ENCODE measurements around the gene MRFAP1. TPM values are rescaled to one million over a fixed set of nuclear protein-coding genes. Genes with fewer than 3 reads are reported as not detected.

Gene MRFAP1
- total RNA-seq, 4 donors from 2014 or later = 143 to 214 (median 163) TPM

DNA sequence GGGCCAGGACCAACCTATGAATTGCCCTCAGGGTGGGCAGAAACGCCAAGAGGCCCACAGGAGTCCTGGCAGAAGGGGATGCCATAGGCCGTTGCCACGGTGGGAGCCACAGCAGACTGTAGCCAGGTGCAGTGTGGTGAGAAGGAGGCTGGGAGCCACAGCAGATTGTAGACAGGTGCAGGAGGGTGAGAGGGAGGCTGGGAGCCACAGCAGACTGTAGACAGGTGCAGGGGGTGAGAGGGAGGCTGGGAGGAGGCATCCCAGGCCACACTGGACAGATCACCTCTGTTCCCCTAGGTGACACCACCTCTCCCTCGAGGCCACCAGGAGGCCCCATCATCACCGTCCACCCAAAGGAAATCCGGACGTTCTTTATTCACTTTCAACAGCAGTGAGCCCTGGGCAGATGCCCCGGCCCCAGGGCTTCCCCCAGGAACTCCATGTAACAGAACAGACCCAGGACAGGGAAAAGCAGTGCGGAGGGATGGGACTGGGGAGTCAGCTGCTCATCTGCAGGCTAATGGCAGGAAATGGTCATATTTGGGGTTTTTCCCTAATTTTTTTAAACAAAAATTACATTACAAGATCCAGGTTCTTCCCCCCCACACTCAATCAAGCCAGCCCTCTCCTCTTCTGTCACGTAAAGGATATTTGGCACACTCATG is 19.5 kb upstream of the MRFAP1 start:
- H3K4me1 ChIP-seq = no peaks in the 10 kb centered on the region
- no peak for TF ChIP-seq EP300 (IDR thresholded peaks at IDR 0.05)
- no peak for TF ChIP-seq POLR2A (IDR thresholded peaks at IDR 0.05)
- TF ChIP-seq, protein P1, sequence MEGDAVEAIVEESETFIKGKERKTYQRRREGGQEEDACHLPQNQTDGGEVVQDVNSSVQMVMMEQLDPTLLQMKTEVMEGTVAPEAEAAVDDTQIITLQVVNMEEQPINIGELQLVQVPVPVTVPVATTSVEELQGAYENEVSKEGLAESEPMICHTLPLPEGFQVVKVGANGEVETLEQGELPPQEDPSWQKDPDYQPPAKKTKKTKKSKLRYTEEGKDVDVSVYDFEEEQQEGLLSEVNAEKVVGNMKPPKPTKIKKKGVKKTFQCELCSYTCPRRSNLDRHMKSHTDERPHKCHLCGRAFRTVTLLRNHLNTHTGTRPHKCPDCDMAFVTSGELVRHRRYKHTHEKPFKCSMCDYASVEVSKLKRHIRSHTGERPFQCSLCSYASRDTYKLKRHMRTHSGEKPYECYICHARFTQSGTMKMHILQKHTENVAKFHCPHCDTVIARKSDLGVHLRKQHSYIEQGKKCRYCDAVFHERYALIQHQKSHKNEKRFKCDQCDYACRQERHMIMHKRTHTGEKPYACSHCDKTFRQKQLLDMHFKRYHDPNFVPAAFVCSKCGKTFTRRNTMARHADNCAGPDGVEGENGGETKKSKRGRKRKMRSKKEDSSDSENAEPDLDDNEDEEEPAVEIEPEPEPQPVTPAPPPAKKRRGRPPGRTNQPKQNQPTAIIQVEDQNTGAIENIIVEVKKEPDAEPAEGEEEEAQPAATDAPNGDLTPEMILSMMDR (IDR thresholded peaks at IDR 0.05) = no peak
- TF ChIP-seq POLR2AphosphoS5 (IDR thresholded peaks at IDR 0.05) = no peak
- no peaks in the 10 kb centered on the region for H3K27me3 ChIP-seq
- 85% methylated on average over 10 of the region's 10 CpGs for WGBS
- DNase-seq (ENCODE audit: low spot score in 2 of 2) = no peak
- peaks cover 52% of the 10 kb centered on the region for H3K36me3 ChIP-seq
- H3K9me3 ChIP-seq = no peaks in the 10 kb centered on the region
- no peak overlapping the region for H3K27ac ChIP-seq
- H3K4me3 ChIP-seq = no peak overlapping the region

DNA sequence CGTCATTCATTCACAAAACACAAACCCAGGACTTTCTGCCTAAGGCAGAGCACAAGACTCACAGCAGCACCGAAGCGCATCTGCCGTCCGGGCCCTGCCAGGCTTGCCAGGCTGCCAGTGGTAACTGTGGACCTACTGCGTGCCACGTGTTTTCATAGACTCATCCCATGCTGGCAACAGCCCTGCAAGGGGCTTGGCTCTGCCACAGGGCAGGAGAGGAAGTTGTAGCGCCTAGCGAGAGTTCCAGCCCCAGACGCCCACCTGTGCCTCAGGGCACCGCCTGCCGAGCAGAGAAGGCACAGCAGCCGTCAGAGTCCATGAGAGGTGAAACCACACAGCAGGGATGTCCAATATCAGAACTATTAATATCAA is 18.9 kb upstream of the MRFAP1 start:
- Histone ChIP-seq H3K27me3 (no peaks in the 10 kb centered on the region), H3K9me3 (no peaks in the 10 kb centered on the region), H3K27ac (no peak overlapping the region), H3K36me3 (peaks cover 47% of the 10 kb centered on the region), H3K4me3 (no peak overlapping the region), H3K4me1 (no peaks in the 10 kb centered on the region)
- WGBS = 83% methylated on average over 13 of the region's 13 CpGs
- TF ChIP-seq POLR2AphosphoS5 (IDR thresholded peaks at IDR 0.05) (no peak), EP300 (IDR thresholded peaks at IDR 0.05) (no peak), POLR2A (IDR thresholded peaks at IDR 0.05) (no peak)
- TF ChIP-seq, protein P1 (IDR thresholded peaks at IDR 0.05) = no peak
- DNase-seq (ENCODE audit: low spot score in 2 of 2) = no peak

DNA sequence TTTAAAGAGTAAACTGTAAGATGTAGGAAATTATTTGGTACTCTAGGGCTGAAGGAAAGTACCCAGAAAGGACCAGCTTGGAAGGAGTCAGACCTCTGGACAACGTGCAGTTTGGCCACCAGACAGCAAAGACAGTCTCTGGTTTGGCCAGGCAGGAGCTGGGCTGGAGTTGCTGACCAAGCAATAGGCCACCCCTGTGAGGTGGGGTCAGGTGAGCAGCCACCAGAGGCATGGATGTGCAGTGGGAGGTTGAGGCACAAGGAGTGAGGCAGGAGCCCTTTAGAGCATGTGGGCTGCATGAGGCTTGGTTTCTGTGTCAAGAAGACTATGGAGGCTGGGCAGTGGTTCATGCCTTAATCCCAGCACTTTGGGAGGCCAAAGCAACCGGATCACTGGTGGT is 17.7 kb upstream of the MRFAP1 start:
- DNase-seq (ENCODE audit: low spot score in 2 of 2) = no peak
- Histone ChIP-seq H3K27ac (no peak overlapping the region), H3K4me3 (no peak overlapping the region), H3K9me3 (no peaks in the 10 kb centered on the region), H3K4me1 (no peaks in the 10 kb centered on the region), H3K36me3 (peaks cover 35% of the 10 kb centered on the region), H3K27me3 (no peaks in the 10 kb centered on the region)
- WGBS = 94% methylated on average over 2 of the region's 2 CpGs
- no peak for TF ChIP-seq POLR2A (IDR thresholded peaks at IDR 0.05)
- TF ChIP-seq EP300 (IDR thresholded peaks at IDR 0.05) = no peak
- TF ChIP-seq, protein P1 (IDR thresholded peaks at IDR 0.05) = no peak
- no peak for TF ChIP-seq POLR2AphosphoS5 (IDR thresholded peaks at IDR 0.05)

DNA sequence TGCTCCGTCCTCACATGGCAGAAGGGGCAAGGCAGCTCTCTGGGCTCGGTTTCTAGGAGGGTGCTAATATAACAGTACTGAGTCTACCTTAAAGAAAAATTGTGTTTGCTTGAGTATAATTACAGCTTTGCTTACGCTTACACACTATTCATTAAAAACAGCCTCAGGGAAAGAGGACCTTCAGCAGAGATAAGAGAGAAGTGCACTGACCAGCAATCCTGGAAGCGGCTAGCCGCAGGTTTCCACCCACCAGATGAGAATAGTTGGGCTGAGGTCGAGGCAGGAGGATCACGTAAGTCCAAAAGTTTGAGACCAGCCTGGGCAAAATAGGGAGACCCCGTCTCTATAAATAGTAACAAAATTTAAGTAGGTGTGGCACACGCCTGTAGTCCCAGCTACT is 15.2 kb upstream of the MRFAP1 start:
- 83% methylated on average over 9 of the region's 9 CpGs for WGBS
- no peak for DNase-seq (ENCODE audit: low spot score in 2 of 2)
- Histone ChIP-seq H3K9me3 (no peaks in the 10 kb centered on the region), H3K4me3 (no peak overlapping the region), H3K27me3 (no peaks in the 10 kb centered on the region), H3K4me1 (no peaks in the 10 kb centered on the region), H3K36me3 (peaks cover 9% of the 10 kb centered on the region), H3K27ac (no peak overlapping the region)
- TF ChIP-seq POLR2A (IDR thresholded peaks at IDR 0.05) (no peak), EP300 (IDR thresholded peaks at IDR 0.05) (no peak), POLR2AphosphoS5 (IDR thresholded peaks at IDR 0.05) (no peak)
- TF ChIP-seq, protein P1 (IDR thresholded peaks at IDR 0.05) = no peak

DNA sequence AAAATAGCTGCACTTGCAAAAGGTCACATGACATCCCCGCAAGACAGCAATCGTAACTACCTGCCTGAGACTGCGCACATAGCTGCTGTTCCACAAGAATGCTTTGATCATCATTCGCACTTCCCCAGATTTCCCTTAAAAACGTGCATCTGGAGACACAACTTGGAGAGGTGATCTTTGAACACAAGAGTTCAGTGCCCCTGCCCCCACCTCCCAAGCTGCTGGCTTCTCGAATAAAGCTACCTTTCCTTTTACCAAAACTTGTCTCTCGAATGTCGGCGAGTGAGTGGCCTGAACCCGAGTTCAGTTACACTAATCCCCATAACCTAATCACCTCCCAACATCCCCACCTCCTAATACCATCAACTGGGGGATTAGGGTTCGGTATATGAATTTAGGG is 14.4 kb upstream of the MRFAP1 start:
- Histone ChIP-seq H3K9me3 (no peaks in the 10 kb centered on the region), H3K4me1 (no peaks in the 10 kb centered on the region), H3K36me3 (peaks cover 1% of the 10 kb centered on the region), H3K4me3 (no peak overlapping the region), H3K27me3 (no peaks in the 10 kb centered on the region), H3K27ac (no peak overlapping the region)
- TF ChIP-seq, protein P1 (IDR thresholded peaks at IDR 0.05) = no peak
- TF ChIP-seq POLR2AphosphoS5 (IDR thresholded peaks at IDR 0.05) (no peak), EP300 (IDR thresholded peaks at IDR 0.05) (no peak), POLR2A (IDR thresholded peaks at IDR 0.05) (no peak)
- WGBS = 71% methylated on average over 11 of the region's 11 CpGs
- no peak for DNase-seq (ENCODE audit: low spot score in 2 of 2)
